GM21825 (cell line): ENCODE results near the gene LDB1.

Source experiments
- ATAC-seq: cut with Tn5 transposase; IDR thresholded peaks from one replicate; pipeline ENCODE4 v1.9.1; 2021; ENCODE audit warnings: mild to moderate bottlenecking, moderate library complexity; ENCODE audit not compliant: unreplicated experiment

LDB1 gene, protein sequence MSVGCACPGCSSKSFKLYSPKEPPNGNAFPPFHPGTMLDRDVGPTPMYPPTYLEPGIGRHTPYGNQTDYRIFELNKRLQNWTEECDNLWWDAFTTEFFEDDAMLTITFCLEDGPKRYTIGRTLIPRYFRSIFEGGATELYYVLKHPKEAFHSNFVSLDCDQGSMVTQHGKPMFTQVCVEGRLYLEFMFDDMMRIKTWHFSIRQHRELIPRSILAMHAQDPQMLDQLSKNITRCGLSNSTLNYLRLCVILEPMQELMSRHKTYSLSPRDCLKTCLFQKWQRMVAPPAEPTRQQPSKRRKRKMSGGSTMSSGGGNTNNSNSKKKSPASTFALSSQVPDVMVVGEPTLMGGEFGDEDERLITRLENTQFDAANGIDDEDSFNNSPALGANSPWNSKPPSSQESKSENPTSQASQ

DNA sequence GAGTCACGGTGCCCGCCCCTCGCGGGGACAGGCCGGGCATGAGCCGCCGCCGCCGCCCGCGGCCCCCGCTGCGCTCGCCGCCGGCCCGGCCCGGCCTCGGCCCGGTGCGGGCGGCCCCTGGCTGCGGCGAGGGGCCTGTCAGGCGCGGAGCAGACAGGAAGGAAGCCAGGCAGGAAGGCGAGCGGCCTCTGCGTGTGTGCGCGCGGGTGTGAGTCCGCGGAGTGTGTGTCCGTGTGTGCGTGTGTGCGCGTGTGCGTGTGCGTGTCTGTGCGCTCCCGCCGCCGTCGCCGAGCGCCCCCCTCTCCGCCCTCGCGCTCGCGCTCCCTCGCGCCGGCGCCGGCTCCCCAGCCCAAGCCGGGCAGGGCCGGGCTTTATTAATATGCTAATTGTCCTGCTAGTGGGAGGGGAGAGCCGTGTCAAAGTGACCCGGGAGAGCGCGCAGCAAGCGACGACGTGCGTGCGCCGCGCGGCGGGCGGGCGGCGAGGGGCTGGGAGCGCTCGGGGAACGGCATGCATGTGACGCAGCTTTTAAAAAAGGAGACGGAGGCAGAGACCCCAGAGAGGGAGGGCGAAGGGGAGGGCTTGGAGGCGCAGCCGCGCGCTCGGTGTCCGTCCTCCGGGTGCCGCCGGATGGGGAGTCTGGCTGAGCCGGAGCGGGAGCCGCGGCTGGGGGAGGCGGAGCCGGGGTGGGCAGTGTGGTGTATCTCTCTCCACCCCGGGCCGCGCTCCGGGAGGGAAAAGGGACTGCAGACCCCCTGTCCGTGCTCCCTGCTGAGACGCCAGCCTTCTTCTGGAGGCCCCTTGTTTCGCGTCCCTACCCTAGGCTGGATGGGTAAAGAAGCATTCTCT lies at the start of gene LDB1:
LDB1 (minus strand) TSS at position 227 of the 849 bp plus-strand sequence. CDS start 258 bp downstream, outside the sequence.
- ATAC-seq, result peak; percentile 47

DNA sequence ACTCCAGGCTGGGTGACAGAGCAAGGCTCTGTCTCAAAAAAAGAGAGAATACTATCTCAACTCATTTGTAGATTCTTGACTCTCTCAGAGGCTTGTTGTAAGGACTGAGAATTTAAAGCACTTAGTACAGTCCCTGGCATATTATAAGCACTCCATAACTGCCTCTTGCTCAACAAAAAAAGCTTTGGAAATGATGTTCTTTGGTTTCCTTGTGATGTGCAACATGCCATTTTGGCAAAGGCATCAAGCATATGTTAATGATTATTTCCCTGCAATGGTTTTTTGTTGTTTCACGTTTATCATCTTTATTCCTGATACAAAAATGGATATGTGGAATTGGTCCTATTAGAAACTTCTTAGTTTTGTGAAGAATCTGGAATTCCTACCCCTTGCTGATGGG lies 47.7 kb upstream of the LDB1 start:
- ATAC-seq, result no peak

DNA sequence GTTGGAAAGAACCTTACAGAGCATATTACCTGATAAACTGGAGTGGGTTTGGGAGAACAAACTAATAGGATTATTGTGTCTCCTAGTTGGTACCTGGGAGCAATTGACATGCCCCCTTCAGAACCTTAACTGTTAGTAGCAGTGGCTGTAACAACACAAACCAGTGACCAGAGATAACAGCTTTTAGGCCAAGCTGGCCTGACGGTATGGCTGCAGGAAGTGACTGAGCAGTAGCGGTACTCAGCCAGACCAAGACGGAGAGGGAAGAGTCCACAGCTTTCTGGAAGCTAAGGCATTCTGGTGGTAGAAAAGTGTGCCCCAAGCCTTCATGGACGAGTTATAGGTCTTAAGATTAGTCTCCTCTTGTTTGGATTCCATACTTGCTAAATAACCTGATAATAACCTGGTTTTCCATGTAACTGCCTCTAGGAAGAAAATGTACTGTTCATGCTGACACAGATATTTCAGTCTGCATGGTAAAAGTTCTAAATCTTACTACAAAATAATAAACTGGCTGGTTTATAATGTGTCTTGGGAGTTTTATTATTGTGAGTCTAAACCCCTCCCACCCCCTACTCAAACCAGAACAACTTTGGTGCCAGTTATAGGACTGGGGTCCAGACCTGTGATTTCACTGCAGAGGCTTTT lies 43.3 kb upstream of the LDB1 start:
- ATAC-seq, result no peak

DNA sequence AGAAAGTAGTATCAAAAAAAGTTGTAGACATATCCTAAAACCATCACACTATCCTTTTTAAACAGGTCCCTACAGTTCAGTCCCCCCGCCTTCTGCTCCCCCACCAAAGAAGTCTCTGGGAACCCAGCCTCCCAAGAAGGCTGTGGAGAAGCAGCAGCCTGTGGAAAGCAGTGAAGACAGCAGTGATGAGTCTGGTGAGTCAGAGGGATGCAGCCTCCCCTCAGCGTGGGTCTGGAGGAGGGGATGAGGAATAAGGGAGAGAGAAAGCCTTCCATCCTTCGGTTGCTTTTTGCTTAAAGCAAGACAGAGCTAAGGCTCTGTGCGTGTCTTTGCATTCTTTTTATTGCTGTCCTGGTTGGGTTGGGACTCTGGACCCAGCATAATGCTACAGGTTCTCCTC lies 39.7 kb upstream of the LDB1 start:
- no peak for ATAC-seq

DNA sequence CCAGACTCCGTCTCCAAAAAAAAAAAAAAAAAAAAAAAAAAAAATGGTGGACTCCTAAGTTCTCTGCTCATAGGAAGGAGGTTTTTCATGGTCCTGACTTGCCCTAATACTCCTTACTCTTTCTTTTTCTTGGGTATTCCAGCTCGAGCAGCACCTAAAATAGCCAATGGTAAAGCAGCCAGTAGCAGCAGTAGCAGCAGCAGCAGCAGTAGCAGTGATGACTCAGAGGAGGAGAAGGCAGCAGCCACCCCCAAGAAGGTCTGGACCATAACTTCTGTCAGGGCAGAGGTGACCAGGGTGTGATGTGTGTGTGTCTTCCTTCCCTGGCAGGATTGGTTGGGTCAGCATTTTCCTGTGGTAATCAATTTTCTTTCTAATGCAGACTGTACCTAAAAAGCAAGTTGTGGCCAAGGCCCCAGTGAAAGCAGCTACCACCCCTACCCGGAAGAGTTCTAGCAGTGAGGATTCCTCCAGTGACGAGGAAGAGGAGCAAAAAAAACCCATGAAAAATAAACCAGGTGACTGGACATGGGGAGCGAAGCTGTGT lies 39.0 kb upstream of the LDB1 start:
- no peak for ATAC-seq

DNA sequence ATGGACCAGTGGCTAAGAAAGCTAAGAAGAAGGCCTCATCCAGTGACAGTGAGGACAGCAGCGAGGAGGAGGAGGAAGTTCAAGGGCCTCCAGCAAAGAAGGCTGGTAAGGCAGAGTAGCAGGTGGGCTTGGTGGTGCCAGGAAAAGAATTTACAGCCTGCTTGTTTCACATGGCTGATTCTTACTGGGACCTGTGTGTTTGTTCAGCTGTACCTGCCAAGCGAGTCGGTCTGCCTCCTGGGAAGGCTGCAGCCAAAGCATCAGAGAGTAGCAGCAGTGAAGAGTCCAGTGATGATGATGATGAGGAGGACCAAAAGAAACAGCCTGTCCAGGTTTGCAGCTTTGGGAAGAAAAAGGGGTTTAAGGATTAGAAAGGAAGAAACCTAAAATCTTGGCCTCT lies 37.1 kb upstream of the LDB1 start:
- ATAC-seq, result no peak

DNA sequence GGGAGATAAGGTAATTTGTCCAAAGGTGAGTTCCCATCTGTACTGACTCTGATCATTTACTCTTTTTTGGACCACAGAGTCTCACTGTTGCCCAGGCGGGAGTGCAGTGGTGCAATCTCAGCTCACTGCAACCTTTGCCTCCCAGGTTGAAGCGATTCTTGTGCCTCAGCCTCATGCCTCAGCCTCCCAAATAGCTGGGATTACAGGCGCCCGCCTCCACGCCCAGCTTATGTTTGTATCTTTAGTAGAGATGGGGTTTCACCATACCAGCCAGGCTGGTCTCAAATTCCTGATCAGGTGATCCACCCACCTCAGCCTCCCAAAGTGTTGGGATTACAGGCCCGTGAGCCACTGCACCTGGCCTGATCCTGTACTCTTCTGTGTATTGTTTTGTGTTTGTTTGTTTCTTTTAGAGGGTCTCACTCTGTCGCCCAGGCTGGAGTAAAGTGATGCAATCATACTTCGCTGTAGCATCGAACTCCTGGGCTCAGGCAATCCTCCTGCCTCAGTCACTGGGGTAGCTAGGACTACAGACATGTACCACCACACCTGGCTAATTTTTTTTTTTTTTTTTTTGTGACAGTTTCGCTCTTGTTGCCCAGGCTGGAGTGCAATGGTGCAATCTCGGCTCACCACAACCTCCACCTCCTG lies 34.4 kb upstream of the LDB1 start:
- ATAC-seq, result no peak

DNA sequence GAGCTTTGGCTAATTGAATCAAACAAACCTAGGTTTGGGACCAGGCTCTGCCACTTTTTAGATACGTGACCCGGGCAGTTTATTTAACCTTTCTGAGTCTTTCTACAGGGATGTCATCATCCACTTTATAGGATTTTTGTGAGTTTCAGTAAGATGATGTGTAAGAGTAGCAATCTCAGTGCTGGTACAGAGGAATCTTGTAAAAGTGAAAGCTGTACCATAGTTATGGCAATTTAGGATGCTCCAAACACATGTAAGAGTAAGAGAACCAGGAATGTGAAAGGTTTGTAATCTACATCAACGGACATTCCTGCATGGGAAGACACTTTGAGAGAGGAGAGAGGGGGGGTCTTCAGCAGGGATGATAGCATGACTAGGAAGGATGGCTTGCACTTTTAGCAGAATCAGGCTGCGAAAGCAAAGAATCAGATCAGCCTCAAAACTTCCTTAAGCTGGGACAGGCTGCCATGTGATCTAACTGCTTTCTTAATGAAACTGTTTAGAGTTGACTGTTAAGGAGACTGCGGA lies 33.0 kb upstream of the LDB1 start:
- ATAC-seq, result no peak

DNA sequence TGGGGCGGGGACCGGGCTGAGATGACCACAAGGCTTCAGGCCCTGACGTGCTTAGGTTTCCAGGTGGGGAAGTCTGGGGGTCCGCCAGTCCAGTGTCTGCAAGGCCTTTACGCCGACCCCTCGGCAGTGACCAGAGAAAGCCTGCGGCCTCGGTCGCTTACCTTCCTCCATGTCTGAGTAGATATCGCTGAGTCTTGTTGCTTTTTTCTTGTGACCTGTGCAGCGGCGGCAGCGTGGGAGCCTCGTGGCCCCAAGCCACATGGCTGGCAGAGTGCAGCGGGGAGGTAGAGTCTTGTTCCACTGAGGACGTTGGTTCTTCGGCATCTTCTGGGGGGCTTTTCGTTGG lies 32.4 kb upstream of the LDB1 start:
- peak; percentile 8 for ATAC-seq

DNA sequence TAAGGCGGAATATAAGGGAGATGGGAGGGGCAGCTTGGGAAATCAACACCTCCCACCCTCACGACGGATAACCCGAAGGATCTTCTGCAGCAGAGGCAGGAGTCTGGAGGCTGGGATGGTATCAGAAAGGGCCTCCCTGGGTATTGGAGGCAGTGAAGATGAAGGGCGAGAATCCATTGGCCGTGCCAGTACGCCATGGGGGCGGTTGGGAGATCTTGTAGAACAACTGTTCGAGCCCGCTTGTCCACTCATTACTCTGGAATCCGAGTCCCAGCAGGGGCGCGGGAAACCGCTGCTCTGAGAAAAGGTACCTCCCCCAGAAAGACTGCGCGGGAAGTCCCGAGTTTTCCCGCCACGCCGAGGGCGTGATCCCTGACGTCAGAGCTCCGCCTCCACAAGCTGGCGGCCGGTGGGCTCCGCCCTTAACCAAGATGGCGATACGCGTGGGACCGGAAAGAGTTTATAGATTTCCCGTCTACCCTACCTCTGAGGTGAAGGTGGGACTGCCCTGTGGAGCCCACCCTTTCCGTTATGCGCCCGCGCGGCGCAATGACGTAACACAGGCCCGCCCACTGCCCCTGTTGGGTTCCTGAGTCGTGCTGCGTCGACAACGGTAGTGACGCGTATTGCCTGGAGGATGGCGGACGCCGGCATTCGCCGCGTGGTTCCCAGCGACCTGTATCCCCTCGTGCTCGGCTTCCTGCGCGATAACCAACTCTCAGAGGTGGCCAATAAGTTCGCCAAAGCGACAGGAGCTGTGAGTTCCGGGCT lies 31.8 kb upstream of the LDB1 start, which contains the start of gene NOLC1:
NOLC1 (plus strand) TSS at position 616 of the 771 bp plus-strand sequence; CDS start at position 638, 22 bp downstream.
- ATAC-seq, result peak; percentile 93

DNA sequence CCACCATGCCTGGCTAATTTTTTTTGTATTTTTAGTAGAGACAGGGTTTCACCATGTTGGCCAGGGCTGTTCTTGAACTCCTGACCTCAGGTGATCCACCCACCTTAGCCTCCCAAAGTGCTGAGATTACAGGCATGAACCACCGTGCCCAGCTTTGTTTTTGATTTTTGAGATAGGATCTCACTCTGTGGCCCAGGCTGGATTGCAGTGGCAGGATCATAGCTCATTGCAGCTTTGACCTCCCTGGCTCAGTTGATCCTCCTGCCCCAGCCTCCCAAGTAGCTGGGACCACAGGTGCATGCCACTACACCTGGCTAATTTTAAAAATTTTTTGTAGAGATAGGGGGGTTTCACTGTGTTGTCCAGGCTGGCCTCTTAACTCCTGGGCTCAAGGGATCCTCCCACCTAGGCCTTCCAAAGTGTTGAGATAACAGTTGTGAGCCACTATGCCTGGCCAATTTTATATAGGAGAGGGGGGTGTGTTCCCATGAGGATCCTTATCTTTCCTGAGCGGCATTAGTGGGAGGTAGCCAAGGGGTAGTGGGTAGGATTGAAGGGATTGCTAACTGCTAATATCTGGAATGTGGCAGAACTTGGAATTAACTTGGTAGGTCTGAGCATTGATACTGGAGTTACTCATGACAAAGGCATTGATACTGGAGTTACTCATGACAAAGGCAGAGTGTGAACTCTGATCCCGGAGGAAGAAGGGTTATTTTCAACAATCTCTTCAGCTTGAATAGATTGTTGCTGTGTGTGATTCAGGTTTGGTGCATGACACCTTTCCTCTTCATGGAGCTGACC lies 31.0 kb upstream of the LDB1 start:
- no peak for ATAC-seq

DNA sequence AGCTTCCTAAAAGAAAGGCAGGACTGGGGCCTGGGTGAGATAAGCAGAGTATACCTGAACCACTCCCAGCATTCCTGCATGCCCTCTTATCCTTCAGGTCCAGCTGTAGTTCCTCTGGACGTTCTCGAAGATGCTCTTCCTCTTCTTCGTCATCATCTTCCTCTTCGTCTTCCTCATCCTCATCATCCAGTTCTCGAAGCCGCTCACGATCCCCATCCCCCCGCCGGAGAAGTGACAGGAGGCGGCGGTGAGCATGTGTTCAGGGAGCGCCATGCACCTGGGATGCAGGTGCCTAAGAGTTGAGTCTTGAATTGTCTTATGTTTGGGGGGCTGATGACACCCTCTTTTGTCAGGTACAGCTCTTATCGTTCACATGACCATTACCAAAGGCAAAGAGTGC lies 28.1 kb upstream of the LDB1 start:
- no peak for ATAC-seq

DNA sequence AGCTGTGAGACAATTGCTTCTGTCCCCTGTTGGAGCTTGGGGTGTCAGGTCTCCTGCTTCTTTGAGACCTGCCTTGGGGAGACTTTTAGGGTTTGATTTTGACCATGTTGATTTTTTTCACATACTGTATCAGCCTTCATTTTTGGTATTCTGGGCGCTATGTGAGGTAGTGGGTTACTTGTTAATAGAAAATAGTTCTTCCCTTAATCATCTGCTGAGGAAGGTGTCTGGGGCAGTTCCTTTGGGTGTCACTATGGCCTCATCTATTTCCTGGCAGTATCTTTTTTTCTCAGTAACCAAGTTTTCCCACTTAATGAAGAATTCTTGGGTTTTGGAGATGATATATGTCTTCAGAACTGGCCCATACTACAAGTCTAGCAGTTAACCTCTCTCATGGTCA lies 27.4 kb upstream of the LDB1 start:
- no peak for ATAC-seq

DNA sequence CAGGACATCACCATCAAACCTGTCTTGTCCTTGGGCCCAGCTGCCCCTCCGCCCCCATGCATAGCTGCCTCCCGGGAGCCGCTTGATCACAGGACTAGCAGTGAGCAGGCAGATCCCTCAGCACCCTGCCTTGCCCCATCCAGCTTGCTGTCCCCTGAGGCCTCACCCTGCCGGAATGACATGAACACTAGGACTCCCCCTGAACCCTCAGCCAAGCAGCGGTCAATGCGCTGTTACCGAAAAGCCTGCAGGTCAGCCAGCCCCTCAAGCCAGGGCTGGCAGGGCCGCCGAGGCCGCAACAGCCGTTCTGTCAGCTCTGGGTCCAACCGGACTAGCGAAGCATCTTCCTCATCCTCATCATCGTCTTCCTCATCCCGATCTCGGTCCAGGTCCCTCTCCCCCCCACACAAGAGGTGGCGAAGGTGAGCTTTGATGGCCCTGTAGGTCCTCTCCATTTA lies 26.8 kb upstream of the LDB1 start:
- ATAC-seq, result no peak

DNA sequence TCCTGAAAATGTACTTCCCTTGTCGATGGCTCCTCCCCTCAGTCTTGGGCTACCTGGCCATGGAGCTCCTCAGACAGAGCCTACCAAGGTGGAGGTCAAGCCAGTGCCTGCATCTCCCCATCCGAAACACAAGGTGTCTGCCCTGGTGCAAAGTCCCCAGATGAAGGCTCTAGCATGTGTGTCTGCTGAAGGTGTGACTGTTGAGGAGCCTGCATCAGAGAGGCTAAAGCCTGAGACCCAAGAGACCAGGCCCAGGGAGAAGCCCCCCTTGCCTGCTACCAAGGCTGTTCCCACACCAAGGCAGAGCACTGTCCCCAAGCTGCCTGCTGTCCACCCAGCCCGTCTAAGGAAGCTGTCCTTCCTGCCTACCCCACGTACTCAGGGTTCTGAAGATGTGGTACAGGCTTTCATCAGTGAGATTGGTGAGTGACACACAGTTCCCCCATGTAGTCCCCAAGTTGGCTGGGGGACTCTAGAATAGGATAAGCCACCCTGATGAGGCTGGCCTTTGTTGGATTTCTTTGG lies 21.5 kb upstream of the LDB1 start:
- ATAC-seq, result no peak

DNA sequence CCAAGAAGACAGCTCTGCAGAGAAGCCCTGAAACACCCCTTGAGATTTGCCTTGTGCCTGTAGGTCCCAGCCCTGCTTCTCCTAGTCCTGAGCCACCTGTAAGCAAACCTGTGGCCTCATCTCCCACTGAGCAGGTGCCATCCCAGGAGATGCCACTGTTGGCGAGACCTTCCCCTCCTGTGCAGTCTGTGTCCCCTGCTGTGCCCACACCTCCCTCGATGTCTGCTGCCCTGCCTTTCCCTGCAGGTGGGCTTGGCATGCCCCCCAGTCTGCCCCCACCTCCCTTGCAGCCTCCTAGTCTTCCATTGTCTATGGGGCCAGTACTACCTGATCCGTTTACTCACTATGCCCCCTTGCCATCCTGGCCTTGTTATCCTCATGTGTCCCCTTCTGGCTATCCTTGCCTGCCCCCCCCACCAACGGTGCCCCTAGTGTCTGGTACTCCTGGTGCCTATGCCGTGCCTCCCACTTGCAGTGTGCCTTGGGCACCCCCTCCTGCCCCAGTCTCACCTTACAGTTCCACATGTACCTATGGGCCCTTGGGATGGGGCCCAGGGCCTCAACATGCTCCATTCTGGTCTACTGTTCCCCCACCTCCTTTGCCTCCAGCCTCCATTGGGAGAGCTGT lies 20.9 kb upstream of the LDB1 start:
- ATAC-seq, result no peak

DNA sequence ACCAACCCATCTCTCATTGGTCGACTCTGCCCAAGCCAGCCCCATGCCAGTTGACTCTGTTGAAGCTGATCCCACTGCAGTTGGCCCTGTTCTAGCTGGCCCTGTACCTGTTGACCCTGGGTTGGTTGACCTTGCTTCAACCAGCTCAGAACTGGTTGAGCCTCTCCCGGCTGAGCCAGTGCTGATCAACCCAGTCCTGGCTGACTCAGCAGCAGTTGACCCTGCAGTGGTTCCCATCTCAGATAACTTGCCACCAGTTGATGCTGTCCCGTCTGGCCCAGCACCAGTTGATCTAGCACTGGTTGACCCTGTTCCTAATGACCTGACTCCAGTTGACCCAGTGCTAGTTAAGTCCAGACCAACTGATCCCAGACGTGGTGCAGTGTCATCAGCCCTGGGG lies 20.1 kb upstream of the LDB1 start:
- ATAC-seq, result no peak
